LNCaP clone FGC (cell line): ENCODE data around the gene SEMA4G.

Source experiments
- DNase-seq: peaks from one replicate; pipeline ENCODE4 v3.0.0-alpha.2; 2011; ENCODE audit warnings: low read depth
- H3K4me3 ChIP-seq: 2 replicates; pipeline ENCODE4 v1.5.1; 2011; ENCODE audit warnings: mild to moderate bottlenecking, low read depth, low read length, control low read depth
- TF ChIP-seq, protein P1 (sequence below): IDR thresholded peaks from 2 replicates; pipeline ENCODE4 v1.5.1; 2012; ENCODE audit warnings: mild to moderate bottlenecking; ENCODE audit not compliant: control insufficient read depth, insufficient read depth; ENCODE audit errors: extremely low read depth

The SEMA4G gene

DNA sequence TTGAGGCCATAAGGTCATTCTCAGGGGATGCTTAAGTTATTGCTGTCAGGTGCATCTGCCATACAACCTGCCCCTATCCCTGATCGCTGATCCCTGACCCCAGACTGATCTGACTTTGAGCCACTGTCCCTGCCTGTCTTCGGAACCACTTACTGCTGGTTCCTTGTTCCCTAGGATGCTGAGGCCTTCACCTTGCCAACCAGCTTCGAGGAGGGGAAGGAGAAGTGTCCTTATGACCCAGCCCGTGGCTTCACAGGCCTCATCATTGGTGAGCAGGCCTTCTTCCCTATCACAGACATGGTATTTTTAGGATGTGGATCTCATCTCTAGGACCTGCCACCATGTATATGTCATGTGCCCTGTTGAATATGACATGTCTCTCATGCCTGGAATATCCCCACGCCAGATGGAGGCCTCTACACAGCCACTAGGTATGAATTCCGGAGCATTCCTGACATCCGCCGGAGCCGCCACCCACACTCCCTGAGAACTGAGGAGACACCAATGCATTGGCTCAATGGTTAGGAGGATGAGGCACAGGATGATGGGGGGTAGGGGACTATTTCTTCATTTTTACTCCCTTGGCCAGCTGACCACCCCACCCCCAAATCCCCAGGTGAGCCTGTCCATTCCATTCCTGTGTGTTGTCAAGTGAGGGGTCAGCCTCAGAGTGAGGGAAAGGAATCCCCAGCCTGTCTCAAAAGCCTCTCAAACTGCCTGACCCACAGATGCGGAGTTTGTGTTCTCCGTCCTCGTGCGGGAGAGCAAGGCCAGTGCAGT is 9.0 kb downstream of the SEMA4G start:
- TF ChIP-seq, protein P1, sequence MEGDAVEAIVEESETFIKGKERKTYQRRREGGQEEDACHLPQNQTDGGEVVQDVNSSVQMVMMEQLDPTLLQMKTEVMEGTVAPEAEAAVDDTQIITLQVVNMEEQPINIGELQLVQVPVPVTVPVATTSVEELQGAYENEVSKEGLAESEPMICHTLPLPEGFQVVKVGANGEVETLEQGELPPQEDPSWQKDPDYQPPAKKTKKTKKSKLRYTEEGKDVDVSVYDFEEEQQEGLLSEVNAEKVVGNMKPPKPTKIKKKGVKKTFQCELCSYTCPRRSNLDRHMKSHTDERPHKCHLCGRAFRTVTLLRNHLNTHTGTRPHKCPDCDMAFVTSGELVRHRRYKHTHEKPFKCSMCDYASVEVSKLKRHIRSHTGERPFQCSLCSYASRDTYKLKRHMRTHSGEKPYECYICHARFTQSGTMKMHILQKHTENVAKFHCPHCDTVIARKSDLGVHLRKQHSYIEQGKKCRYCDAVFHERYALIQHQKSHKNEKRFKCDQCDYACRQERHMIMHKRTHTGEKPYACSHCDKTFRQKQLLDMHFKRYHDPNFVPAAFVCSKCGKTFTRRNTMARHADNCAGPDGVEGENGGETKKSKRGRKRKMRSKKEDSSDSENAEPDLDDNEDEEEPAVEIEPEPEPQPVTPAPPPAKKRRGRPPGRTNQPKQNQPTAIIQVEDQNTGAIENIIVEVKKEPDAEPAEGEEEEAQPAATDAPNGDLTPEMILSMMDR, result no peak
- H3K4me3 ChIP-seq, result no peak overlapping the region
- DNase-seq, result no peak

DNA sequence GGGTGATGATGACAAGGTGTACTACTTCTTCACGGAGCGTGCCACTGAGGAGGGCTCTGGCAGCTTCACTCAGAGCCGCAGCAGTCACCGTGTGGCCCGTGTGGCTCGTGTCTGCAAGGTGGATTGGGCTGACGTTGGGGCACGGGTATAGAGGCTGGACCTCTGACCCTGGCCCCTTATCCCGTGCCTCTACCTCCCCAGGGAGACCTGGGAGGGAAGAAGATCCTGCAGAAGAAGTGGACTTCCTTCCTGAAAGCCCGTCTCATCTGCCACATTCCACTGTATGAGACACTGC is 9.5 kb downstream of the SEMA4G start:
- TF ChIP-seq, protein P1, result no peak
- no peak overlapping the region for H3K4me3 ChIP-seq
- no peak for DNase-seq

DNA sequence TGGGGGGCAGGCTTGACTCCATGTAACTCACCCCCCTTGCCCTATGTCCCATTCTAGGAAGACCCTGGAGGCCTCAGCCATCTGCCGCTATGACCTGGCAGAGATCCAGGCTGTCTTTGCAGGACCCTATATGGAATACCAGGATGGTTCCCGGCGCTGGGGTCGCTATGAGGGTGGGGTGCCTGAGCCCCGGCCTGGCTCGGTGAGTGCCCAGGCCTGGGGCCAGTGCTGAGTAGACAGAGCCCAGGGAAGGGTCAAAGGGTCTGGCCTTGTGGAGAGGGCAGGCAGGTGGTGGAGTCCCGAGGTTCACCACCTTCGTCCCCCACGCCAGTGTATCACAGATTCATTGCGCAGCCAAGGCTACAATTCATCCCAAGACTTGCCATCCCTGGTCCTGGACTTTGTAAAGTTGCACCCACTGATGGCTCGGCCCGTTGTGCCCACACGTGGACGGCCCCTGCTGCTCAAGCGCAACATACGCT is 10.5 kb downstream of the SEMA4G start:
- TF ChIP-seq, protein P1, result no peak
- no peak overlapping the region for H3K4me3 ChIP-seq
- no peak for DNase-seq

DNA sequence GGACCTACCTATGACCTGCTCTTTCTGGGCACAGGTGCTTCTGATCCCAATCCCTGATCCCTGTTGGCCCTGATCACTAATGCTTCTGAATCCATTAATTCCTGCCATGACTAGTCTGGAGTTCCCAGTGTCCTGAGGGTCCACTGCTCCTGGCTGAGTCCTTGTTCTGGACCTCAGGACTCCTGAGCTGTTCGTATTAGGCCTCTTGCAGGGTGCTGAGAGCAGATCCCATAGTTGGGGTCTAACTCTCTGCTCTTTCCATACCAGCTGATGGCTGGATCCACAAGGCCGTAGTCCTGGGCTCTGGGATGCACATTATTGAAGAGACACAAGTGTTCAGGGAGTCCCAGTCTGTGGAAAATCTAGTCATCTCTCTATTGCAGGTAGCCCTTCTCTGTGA is 11.0 kb downstream of the SEMA4G start:
- TF ChIP-seq, protein P1, result no peak
- DNase-seq, result no peak
- no peak overlapping the region for H3K4me3 ChIP-seq

DNA sequence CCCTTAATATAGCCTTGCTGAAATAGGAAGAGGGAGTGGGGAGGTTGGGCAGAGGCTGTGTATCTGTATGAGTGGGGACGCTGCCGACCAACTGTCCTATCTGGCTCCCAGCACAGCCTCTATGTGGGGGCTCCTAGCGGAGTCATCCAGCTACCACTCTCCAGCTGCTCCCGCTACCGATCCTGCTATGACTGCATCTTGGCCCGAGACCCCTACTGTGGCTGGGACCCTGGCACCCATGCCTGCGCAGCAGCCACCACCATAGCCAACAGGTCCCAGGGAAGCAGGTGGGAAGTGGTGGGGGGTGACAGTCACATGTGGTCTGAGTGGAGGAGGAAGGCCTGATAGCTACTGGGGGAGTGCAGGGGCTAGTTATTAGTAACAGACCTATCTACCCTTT is 11.4 kb downstream of the SEMA4G start:
- no peak overlapping the region for H3K4me3 ChIP-seq
- no peak for DNase-seq
- TF ChIP-seq, protein P1, result no peak

DNA sequence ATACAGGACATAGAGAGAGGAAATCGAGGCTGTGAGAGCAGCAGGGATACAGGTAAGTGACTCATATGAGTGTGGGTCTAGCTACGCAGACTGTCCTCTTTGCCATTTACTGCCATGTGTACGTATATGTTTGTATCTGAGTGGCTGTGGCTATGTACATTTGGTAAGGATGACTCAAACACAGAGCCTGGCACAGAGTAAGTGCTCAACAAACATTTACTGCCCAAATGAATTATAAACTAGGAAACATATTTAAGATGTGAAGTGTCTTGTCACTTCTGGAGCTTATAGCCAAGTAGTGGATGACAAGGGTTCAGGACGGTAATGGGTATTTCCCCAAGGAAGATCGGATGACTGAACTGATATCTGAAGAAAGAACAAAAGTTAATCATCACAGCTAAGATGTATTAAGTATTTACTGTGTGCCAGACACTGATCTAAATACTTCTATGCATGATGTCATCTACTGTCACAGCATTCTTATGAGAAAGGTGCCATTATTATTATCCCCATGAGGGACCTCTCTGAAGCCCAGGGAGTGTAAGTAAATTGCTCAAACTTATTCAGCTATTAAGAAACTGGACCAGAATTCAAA is 12.0 kb downstream of the SEMA4G start:
- no peak for DNase-seq
- no peak overlapping the region for H3K4me3 ChIP-seq
- TF ChIP-seq, protein P1, result no peak
